Duodenal mucosa (tissue), 2 donors: ENCODE data around the gene PRKAR1B.

Experiments
- H3K27ac ChIP-seq: one replicate; pipeline ENCODE4 v1.7.0; 2013; ENCODE audit warnings: low read depth, low read length
- H3K27me3 ChIP-seq, 2 donors: one replicate each; pipeline ENCODE4 v1.7.0; 2013; ENCODE audit warnings: low read length in 2 of 2, control low read depth in 1 of 2; ENCODE audit not compliant: insufficient read depth in 2 of 2, control insufficient read depth in 1 of 2
- H3K36me3 ChIP-seq, 2 donors: one replicate each; pipeline ENCODE4 v1.7.0; 2013; ENCODE audit warnings: low read length in 2 of 2, control low read depth in 1 of 2; ENCODE audit not compliant: insufficient read depth in 2 of 2, control insufficient read depth in 1 of 2
- H3K4me1 ChIP-seq, 2 donors: one replicate each; pipeline ENCODE4 v1.7.0; 2013; ENCODE audit warnings: low read length in 2 of 2, control low read depth in 1 of 2; ENCODE audit not compliant: insufficient read depth in 2 of 2, control insufficient read depth in 1 of 2
- H3K4me3 ChIP-seq, 2 donors: one replicate each; pipeline ENCODE4 v1.7.0; 2013; ENCODE audit warnings: low read length in 2 of 2, low read depth in 1 of 2
- H3K9ac ChIP-seq, 2 donors: one replicate each; pipeline ENCODE4 v1.7.0; 2013; ENCODE audit warnings: low read length in 2 of 2, low read depth in 1 of 2
- H3K9me3 ChIP-seq, 2 donors: one replicate each; pipeline ENCODE4 v1.7.0; 2013; ENCODE audit warnings: low read length in 2 of 2, control low read depth in 1 of 2; ENCODE audit not compliant: control insufficient read depth in 1 of 2

The PRKAR1B gene

DNA sequence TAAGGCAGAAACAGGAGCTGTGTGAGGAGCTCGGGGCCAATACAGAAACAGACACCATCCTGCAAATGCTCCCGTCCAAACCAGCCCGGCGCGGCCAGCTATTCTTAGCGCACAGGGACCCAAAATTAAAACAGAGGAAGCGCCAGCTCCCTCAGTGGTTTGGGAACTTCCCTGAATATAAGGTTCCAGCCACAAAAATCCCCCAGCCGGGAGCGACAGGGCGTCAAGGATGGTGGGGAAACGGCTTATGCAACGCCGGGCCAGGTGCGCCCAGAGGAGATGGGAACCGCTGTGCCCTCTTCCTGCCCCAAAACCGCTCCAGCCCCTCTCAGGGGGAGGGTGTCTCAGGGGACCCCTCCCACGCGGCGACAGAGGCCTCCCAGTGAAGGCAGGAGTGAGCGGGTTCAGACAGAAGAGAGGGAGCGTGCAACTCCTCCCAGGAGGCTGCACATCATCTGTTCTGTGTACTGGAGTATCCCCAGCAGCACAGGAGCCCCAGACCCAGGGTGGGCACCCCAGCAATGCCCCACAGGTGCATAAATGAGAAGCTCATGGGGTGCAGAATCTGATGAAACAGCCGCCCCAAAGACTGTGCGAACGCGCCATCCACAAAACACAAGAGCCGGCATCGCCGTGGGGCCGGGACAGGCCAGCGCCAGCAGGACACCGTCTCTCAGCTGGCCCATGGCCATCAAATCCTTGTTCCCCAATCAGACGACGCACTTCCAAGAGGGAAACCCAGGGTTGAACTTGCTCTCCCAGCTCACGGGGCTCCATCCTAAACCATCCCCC, 133.6 kb downstream of the PRKAR1B start:
- H3K36me3 ChIP-seq, result peaks cover 0 to 13% of the 10 kb centered on the region in 2 donors
- H3K4me1 ChIP-seq, result no peaks in the 10 kb centered on the region
- no peaks in the 10 kb centered on the region for H3K9me3 ChIP-seq
- no peak overlapping the region for H3K27ac ChIP-seq
- no peaks in the 10 kb centered on the region for H3K27me3 ChIP-seq
- no peak overlapping the region for H3K9ac ChIP-seq
- no peak overlapping the region for H3K4me3 ChIP-seq

DNA sequence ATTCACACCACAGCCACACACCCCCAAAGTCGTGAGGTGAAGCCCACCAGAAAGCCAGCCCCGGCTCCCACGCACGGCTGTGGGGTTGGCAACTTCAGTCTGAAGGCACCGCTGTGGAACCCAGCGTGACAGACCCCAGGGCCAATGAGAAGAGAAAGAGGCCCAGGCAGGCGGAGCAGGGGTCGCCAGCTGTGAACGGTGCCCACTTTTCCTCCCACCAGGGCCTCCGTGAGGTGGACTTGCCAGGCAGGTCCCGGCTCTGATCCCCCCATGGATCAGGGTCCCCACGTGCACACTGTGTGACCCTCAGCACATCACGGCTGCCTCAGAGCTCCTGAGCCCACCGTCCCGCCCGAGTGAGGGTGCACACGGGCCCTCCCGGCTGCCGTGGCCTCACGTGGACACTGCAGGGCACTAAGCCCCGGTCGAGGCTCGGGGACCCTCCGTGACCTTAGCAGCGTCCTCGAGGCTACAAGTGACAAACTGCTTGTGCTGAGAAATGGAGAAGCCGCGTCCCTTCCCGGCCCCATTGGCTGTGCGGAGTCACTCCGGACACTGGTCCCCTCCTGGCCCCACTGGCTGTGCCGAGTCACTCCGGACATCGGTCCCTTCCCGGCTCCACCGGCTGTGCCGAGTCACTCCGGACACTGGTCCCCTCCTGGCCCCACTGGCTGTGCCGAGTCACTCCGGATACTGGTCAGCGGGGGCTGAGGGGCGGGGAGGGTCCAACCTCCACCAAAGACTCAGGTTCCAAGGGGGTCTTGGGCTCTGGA, 135.0 kb downstream of the PRKAR1B start:
- Histone ChIP-seq H3K9ac (no peak overlapping the region), H3K27me3 (no peaks in the 10 kb centered on the region), H3K9me3 (no peaks in the 10 kb centered on the region), H3K4me3 (no peak overlapping the region), H3K4me1 (peaks cover 0 to 3% of the 10 kb centered on the region in 2 donors), H3K27ac (no peak overlapping the region), H3K36me3 (peaks cover 0 to 19% of the 10 kb centered on the region in 2 donors)

DNA sequence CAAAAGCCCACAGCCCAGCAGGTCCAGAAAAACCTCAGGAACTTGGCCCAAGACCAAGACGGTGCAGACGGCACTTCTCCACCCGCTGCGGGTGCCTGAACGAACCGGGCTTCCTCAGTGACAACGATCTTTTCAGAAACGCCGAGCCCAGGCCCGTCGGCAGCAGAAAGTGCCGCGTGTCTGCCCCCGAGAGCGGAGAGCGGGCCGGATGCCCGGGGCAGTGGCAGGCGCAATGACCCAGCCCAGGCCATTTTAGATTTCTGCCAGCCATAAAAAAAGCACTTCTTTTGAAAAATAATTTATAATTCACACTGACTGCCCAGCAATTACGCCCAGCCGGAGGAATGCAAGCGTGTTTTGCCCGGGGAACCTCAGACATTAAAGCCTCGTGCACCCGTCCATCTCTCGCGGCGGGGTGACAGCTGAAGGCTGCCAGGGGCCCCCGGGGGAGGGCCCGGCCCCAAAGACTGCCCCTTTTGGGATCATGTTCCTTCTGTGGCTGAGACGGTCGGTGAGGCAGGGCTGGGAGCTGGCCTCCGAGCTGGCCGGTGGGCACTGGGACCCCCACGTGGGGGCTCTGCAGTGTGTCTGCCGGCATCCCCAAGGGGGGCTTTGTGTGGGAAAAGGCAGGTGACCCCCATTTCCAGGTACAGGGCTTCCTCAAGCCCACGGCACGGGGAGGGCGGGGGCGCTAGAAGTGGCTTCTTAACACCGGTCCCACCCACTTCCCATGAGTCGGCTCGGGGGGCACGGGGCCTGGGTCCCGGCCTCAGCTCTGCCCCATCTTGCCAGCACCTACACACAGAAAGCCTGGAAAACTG, 136.1 kb downstream of the PRKAR1B start:
- H3K4me3 ChIP-seq, result no peak overlapping the region
- peaks cover 0 to 3% of the 10 kb centered on the region in 2 donors for H3K4me1 ChIP-seq
- H3K36me3 ChIP-seq, result peaks cover 0 to 21% of the 10 kb centered on the region in 2 donors
- H3K27me3 ChIP-seq, result no peaks in the 10 kb centered on the region
- H3K9me3 ChIP-seq, result no peaks in the 10 kb centered on the region
- H3K27ac ChIP-seq, result no peak overlapping the region
- H3K9ac ChIP-seq, result no peak overlapping the region

DNA sequence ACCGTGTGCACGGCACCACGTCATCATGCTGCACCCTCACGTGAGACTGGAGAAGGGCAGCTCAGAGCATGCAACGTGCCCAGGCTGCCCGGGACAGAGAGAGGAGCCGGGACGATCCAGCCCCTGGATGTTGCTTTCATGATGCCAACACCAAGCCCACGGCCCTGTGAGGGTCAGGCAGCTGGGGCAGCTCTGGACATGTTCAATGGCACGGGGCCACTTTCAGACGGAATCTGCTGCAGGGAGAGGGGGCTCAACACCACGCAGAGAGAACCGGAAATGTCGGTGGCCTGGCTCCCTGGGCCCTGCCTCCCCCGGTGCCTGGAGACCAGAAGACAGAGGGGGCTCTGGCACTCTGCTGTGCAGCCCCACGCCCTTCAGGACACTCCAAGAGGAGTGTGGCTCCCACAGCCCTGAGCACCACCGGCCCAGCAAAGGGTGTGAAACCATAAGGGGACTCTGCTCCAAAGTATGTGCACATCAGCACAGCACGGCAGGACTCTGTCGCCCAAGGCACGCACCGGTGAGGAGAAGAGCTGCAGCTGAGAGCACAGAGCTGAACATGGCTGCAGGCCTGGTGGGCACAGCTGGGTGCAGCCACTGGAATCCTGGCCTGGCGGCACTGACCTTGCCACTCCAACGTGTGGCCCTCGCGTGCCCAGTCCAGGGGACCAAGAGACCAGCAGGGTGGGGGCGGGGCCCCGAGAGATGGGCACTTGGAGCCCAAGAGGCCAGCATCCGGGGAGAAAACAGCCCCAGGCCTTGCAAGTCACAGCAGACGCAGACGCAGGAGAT, 137.1 kb downstream of the PRKAR1B start:
- Histone ChIP-seq H3K27me3 (no peaks in the 10 kb centered on the region), H3K4me1 (peaks cover 0 to 3% of the 10 kb centered on the region in 2 donors), H3K9ac (no peak overlapping the region), H3K9me3 (no peaks in the 10 kb centered on the region), H3K4me3 (no peak overlapping the region), H3K27ac (no peak overlapping the region), H3K36me3 (peaks cover 0 to 19% of the 10 kb centered on the region in 2 donors)

DNA sequence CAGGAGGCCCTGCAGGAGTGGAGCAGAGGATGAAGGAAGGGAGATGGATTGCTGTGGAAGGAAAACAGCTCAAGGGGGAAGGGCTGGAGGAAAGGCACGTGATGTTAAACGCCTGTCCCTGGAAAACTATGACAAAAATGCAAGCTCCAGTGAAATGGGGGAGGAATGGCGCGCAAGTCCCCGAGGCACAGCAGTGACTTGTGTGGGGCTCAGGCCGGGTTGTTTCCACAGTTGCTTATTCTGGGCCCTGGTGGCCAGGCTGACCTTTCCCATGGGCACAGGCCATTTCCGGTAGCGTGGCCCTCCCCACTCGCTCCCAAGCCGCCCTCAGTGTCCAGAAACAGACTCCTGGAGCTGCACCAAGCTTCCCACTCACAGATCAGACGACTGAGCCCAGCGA, 139.3 kb downstream of the PRKAR1B start:
- Histone ChIP-seq H3K36me3 (peaks cover 0 to 31% of the 10 kb centered on the region in 2 donors), H3K9me3 (peaks cover 0 to 3% of the 10 kb centered on the region in 2 donors), H3K4me3 (no peak overlapping the region), H3K9ac (no peak overlapping the region), H3K4me1 (peaks cover 0 to 8% of the 10 kb centered on the region in 2 donors), H3K27ac (no peak overlapping the region), H3K27me3 (no peaks in the 10 kb centered on the region)

DNA sequence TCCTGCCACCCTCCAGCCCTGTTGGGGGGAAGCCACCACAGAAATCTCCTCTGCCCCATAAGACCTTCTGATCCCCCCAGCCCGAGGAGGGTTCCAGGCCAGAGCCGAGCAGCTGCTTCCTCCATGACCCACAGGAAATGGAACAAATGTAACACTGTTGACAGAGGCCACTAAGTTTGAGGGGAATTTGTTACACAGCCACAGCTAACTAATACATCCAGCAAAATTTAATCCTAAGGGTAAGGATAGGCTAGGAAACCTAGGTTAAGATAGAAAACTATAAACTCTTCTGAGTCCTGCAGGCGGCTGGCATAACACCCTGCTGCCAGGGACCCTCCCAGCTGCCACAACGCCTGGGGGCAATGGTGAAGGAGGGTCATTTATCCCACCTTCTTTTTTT, 140.6 kb downstream of the PRKAR1B start:
- H3K9me3 ChIP-seq, result peaks cover 0 to 3% of the 10 kb centered on the region in 2 donors
- no peak overlapping the region for H3K27ac ChIP-seq
- peaks cover 0 to 8% of the 10 kb centered on the region in 2 donors for H3K4me1 ChIP-seq
- no peak overlapping the region for H3K4me3 ChIP-seq
- H3K27me3 ChIP-seq, result no peaks in the 10 kb centered on the region
- H3K36me3 ChIP-seq, result peaks cover 0 to 35% of the 10 kb centered on the region in 2 donors
- H3K9ac ChIP-seq, result no peak overlapping the region

DNA sequence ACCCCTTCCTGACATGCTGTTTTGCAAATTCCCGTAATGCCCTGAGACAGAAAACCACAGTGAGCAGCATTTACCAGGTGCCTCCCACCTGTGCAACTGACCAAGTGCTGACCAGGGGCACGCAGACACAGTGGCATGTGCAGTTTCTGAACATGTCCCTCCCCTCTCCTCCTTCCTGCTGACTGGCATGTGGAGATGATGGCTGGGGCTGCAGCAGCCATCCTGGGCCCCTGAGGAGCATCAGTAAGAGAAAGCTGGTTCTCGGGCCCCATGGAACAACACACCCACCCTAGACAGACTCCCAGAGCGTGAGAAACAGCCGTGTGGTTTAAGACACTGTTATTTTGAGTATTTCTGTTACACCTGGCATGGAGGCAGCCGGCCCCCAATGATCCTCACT, 141.2 kb downstream of the PRKAR1B start:
- peaks cover 0 to 3% of the 10 kb centered on the region in 2 donors for H3K9me3 ChIP-seq

DNA sequence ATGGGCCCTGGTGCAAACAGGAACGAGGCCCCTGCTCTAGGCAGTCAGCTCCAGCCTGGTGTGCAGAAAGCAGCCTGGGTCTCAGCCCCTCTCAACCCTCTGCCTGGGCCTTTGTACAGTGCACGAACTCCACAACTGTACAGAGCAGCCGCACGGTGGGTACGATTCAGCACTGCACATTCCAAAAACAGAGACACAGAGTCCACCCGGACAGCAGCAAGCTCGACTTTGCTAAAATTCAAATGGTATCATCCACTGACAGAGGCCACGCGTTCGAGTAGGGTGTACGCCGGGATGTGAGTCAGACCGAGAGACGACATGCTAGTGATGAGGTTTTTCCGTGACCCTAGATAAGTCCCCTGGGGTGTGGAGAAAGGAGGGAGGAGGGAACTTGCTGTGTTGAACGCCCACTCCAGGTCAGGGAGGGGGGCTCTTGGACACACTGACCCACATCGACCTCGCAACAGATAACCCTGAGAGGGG, 141.8 kb downstream of the PRKAR1B start:
- Histone ChIP-seq H3K27ac (no peak overlapping the region), H3K4me1 (peaks cover 0 to 8% of the 10 kb centered on the region in 2 donors), H3K9ac (no peak overlapping the region), H3K4me3 (no peak overlapping the region), H3K9me3 (peaks cover 0 to 3% of the 10 kb centered on the region in 2 donors), H3K36me3 (peaks cover 0 to 35% of the 10 kb centered on the region in 2 donors), H3K27me3 (no peaks in the 10 kb centered on the region)

More for the DNA sequence above, 141.2 kb downstream of the PRKAR1B start:
- Histone ChIP-seq H3K4me3 (no peak overlapping the region), H3K4me1 (peaks cover 0 to 8% of the 10 kb centered on the region in 2 donors), H3K9ac (no peak overlapping the region), H3K27me3 (no peaks in the 10 kb centered on the region), H3K27ac (no peak overlapping the region), H3K36me3 (peaks cover 0 to 35% of the 10 kb centered on the region in 2 donors)

DNA sequence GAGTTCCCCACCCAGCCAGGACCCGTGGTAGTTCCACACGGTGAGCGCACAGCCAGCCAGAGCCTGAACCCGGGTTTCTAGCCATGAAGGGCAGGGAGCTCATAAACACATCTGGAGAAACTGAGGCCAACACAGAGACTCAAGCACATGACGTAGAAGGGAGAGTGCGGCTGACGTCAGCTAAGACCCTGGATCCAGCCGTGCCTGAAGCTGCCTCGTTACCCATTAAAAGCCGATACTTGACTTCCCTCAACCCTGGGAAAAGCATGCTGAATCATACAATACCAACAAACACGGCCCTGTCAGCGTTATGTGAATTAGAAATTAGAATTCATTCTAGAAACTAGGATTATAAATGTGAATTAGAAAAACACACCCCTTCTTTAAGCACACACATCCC, 142.3 kb downstream of the PRKAR1B start:
- H3K4me1 ChIP-seq, result peaks cover 0 to 8% of the 10 kb centered on the region in 2 donors
- peaks cover 0 to 3% of the 10 kb centered on the region in 2 donors for H3K9me3 ChIP-seq
- H3K27ac ChIP-seq, result no peak overlapping the region
- no peak overlapping the region for H3K9ac ChIP-seq
- peaks cover 0 to 32% of the 10 kb centered on the region in 2 donors for H3K36me3 ChIP-seq
- no peak overlapping the region for H3K4me3 ChIP-seq
- no peaks in the 10 kb centered on the region for H3K27me3 ChIP-seq
